ENCODE measurements around the gene SCYGR6.
"Not testable (repeated sequence)": the region's sequence is repeated elsewhere in the genome, so short reads cannot be mapped to it uniquely, and the experiment has no call there.

The SCYGR6 gene

GRCh38 chr2:227724394-227725039 lies at the start of gene SCYGR6:
TSS of gene SCYGR6 (minus strand) at chr2:227724757. CDS start at chr2:227724757, 0 bp downstream.
- DNase-seq = no peak

DNA sequence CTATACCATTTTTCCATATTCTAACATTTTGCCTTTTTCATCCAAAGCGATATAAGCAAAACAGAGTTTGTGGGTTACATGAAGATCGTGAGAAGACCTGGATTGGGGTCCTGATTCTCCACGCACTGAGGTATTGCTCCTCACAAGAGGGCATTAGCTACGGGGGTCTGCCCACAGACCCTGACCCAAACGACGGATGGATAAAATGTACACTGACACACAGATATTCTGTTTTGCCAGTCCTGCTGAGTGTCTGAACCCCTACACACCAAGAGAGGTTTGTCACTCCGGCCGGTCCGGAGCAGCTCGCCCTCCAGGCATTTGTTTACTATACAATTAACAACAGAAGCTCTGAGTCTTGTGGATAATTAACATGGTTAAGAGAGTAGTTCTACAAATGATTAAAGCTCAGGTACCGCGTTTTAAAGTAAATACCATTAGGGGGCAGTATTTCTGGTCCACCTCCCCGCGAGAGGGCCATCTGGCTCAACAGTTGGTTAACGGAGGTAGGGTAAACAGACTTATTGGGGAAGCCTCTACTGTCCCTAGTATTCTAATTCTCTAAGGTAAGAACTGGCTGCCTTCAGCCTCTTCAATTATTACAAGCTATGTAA lies 49.6 kb upstream of the SCYGR6 start:
- no peak for DNase-seq

GRCh38 chr2:227772932-227773331 lies 48.4 kb upstream of the SCYGR6 start:
- no peak for DNase-seq

GRCh38 chr2:227772197-227772661 lies 47.7 kb upstream of the SCYGR6 start:
- DNase-seq = no peak

DNA sequence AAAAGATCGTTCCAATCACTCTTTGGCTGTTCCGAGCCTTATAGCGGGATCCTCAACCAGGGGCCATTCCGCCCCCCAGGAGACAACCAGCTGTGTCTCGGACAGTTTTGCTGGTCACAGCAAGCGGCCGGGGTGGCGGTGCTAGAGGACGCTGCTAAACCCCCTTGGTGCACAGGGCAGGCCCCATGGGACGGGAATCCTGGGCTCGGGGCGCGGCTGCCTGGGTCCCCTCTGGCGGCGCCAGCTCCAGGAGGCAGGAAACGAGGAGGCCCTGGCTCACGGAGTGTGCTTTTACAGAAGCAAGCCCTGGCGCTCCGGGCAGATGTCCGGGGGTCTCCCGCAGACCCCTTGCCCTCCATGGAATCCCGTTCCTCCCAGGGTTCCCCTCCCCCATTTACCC lies 43.3 kb upstream of the SCYGR6 start:
- DNase-seq = no peak

GRCh38 chr2:227766373-227766883 lies 41.9 kb upstream of the SCYGR6 start:
- peak; percentile 54 for DNase-seq

- DNase-seq = no peak
Measured at GRCh38 chr2:227765788-227766372, 41.3 kb upstream of the SCYGR6 start.

DNA sequence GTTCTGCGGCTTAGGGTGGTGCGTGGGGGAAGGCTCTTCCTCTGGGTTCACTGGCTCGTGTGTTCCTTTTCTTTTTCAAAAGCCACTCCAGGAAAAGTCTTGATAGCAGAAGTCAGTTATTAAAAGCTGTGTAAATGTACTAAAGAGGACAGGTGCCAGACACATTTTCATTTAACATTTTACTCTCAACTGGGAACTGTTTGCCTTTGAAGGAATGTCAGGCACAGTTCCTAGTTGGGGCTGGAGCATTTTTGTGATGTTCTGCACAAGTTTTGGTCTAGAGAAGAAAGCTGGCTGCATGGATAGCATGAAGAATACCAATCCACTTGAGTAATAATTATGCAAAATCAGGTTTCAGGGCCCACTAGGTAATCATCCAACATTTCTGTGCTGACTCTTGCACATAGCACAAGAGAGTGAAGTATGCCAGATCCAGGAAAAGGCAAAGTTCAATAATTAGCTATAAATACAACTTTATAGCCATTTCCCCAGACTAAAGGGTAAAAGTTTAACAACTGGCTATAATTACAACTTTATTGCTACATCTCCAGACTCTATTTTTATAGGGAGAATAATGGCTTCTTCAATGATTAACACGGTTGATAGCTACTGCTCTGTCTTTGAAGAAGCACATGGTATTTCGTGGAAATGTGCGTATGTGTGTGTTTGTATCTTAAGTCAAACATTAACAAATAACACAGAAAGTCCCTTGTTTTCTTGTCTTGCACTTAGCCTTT lies 37.4 kb upstream of the SCYGR6 start:
- DNase-seq = no peak

DNA sequence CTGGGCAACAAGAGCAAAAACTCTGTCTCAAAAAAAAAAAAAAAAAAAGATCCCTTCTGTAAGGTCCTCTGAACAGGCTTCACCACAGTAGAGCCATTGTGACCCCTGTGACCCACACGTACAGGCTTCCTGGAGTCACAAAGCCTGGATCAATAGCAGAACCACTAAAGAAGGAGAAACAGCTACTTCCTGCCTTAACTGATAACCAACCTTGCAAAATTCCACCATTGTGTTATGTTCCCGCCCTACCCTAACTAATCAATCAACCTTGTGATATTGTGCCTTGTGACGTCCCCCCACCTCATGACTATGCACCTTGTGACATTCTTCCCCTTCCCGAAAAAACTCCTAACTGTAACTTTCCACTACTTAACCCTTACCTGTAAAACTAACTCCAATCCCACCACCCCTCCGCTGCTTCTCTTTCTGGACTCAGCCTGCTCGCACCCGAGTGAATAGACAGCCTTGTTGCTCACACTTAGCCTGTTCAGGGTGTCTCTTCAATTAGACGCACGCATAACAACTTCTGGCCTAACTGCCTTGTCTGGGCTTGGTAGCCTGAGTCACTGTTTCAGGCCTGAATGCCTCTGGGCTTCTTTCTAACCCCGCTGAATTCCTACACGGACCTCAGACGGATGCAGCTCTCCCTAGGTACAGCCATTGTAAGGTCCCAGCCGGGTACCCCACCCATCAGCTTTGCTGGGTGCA lies 35.0 kb upstream of the SCYGR6 start:
- no peak for DNase-seq

DNA sequence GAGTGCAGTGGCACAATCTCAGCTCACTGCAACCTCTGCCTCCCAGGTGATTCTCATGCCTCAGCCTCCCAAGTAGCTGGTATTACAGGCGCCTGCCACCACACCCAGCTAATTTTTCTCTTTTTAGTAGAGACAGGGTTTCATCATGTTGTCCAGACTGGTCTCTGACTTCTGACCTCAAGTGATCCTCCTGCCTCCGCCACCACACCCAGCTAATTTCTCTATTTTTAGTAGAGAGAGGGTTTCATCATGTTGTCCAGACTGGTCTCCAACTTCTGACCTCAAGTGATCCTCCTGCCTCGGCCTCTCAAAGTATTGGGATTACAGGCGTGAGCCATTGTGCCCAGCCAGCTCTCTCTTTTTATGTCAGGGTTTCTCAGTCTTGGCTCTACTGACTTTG lies 31.7 kb upstream of the SCYGR6 start:
- DNase-seq = not testable (repeated sequence)

DNA sequence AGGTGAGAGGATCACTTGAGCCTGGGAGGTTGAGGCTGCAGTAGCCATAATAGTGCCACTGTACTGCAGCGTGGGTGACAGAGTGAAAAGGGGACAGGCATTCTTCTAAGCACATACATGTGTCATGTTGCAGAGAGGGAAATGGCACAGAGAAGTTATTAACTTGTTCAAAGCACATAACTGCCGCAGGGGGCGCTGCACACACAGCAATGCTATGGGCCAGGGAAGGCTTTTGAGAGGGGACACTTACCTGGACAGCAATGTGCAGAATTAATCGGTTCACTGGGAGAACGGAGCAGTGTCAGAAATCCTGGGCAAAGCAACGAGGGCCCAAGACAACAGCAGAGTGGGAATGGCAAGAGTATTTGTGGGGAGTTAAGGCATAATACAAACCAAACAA lies 23.5 kb upstream of the SCYGR6 start:
- no peak for DNase-seq

DNA sequence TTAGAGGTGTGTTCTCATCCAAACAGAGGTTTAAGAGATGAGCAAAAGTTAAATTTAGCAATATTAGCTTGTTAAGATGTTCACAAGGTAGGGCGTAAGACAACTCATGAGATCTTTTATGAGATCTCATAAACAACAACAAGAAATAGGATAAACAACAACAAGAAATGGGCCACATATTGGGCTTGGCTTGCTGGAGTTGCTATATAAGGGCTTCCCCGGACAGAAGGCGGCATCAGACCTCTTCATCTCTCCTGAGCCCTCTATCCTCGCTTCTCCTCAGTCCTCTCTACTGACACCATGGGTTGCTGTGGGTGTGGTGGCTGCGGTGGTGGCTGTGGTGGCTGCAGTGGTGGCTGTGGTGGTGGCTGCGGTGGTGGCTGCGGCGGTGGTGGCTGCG lies 21.0 kb upstream of the SCYGR6 start, which contains the start of gene SCYGR8:
TSS of gene SCYGR8 (plus strand) at position 301 of the 400 bp plus-strand sequence. CDS start at position 301, 0 bp downstream.
- no peak for DNase-seq

GRCh38 chr2:227740705-227741104 lies 16.1 kb upstream of the SCYGR6 start:
- DNase-seq = not testable (repeated sequence)

DNA sequence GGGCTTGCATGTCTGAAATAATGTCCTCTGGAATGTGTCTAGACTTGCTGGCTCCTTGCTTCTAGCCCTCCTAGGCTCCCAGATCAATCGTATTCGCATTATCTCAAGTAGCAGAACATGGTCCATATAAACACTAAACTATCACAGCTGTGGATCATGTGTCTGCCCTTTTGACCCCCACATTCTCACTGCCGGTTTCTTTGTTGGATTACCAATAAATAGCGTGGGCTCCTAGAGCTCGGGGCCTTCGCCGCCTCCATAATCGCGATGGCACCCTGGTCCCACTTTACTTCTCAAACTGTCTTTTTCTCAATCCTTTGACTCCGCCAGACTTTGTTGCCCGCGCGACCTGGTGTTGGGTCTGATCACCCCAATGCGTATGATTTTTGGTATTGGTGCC lies 14.8 kb upstream of the SCYGR6 start:
- DNase-seq = no peak

- no peak for DNase-seq
Measured at GRCh38 chr2:227728035-227728434, 3.5 kb upstream of the SCYGR6 start, which contains the start of gene SCYGR7. TSS of gene SCYGR7 (plus strand) at chr2:227728335. CDS start at chr2:227728335, 0 bp downstream.

GRCh38 chr2:227722821-227723220 lies 1.7 kb downstream of the SCYGR6 start:
- not testable (repeated sequence) for DNase-seq

- no peak for DNase-seq
Measured at GRCh38 chr2:227720680-227721079, 3.9 kb downstream of the SCYGR6 start.

GRCh38 chr2:227719641-227720040 lies 4.9 kb downstream of the SCYGR6 start:
- DNase-seq = no peak

DNA sequence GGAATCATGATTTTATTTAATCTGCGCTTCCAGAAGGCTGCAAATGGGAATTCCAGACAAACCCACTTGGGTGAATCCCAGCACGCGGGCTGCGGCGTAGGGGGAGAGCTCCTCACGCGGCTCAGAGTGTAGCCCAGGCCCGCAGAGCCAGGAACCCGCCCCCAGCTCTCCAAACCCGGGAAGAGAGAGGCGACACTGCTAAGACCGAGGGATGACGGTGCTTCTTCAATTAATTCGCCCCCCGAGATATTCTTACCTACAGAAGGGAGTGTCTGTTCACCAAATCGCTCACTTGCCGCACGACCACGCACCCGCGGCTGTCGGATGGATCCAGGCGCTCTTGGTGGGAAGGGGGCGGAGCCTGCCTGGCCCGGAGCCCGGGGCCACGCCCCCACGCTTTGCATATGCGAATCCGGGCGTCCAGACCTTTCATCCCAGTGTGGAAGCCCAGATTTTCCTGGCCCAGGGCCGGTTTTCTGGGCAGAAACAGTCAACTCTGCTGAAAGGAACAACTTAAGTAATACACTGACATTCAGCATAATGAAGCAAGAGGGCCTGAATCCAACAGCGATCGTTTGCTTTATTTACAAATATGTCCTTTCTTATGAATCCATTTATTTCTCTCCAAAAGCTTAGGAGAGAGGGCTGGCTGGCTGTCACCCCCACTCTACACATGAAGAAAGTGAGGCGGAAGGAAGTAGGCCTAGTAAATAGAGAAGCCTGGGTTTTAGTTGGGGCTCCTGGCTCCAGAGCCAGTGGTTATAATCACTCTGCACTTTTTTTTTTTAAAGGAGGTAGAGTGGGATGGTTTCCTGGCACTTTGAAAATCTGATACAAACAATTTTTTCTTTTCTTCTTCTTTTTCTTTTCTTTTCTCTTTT lies 6.6 kb downstream of the SCYGR6 start, which contains the start of gene SLC19A3:
TSS of gene SLC19A3 (minus strand) at position 342 of the 881 bp plus-strand sequence. CDS start 15,710 bp downstream, outside the sequence.
- peak; percentile 1 for DNase-seq

- DNase-seq = no peak
Measured at GRCh38 chr2:227716501-227716900, 8.1 kb downstream of the SCYGR6 start.

- no peak for DNase-seq
Measured at GRCh38 chr2:227713291-227713690, 11.3 kb downstream of the SCYGR6 start.

Measured in NCI-H1092 (cell line).